Effector memory CD8-positive, alpha-beta T cell (primary cell): ENCODE data around the gene ZNF217.
A peak's percentile ranks its signal among the peaks of the same experiment; 100 is the strongest.
"Not testable (repeated sequence)": the region's sequence is repeated elsewhere in the genome, so short reads cannot be mapped to it uniquely, and the experiment has no call there.

ENCODE experiments used
- ATAC-seq: fragments of 150-1000 bp; cut with Tn5 transposase; replicated peaks from 2 replicates; pipeline ENCODE4 v1.10.0; 2021; ENCODE audit warnings: mild to moderate bottlenecking, moderate library complexity
- DNase-seq, 3 experiments: peaks; one replicate each; pipeline ENCODE4 v3.0.0; 2021
- H3K27ac Mint-ChIP-seq, 2 donors: one replicate each; pipeline ENCODE4 v1.8.0; 2022; ENCODE audit warnings: mild to moderate bottlenecking in 2 of 2, mixed read lengths in 2 of 2, moderate library complexity in 2 of 2
- H3K27me3 Mint-ChIP-seq, 2 donors: one replicate each; pipeline ENCODE4 v1.8.0; 2022; ENCODE audit warnings: mixed read lengths in 2 of 2
- H3K36me3 Mint-ChIP-seq: one replicate; pipeline ENCODE4 v1.8.0; 2022; ENCODE audit warnings: mild to moderate bottlenecking, moderate library complexity, mixed read lengths; ENCODE audit not compliant: insufficient read depth
- H3K4me1 Mint-ChIP-seq, 2 donors: one replicate each; pipeline ENCODE4 v1.8.0; 2022; ENCODE audit warnings: low read depth in 2 of 2, mixed read lengths in 2 of 2
- H3K4me3 Mint-ChIP-seq, 2 donors: one replicate each; pipeline ENCODE4 v1.8.0; 2022; ENCODE audit warnings: mild to moderate bottlenecking in 2 of 2, mixed read lengths in 2 of 2, moderate library complexity in 2 of 2
- H3K9me3 Mint-ChIP-seq, 2 donors: one replicate each; pipeline ENCODE4 v1.8.0; 2022; ENCODE audit warnings: mixed read lengths in 2 of 2

ZNF217 gene

DNA sequence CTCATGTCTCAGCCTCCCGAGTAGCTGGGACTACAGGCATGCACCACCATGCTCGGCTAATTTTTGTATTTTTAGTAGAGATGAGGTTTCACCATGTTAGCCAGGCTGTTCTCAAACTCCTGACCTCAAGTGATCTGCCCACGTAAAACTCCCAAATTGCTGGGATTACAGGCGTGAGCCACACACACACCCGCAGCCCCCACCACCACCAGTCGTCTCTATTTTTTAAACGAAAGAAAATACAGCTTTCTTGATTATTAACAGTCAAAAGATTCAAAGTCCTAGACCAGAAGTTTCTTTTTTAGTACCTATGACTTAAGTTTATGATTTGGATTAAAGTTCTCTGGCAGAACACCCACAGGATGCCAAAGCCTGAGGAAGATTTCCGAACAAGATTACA lies 18.6 kb upstream of the ZNF217 start:
- not testable (repeated sequence) for H3K27ac Mint-ChIP-seq
- peaks cover 22% of the 10 kb centered on the region for H3K36me3 Mint-ChIP-seq

GRCh38 chr20:53611449-53611894 lies 17.8 kb upstream of the ZNF217 start:
- no peak overlapping the region for H3K4me3 Mint-ChIP-seq
- ATAC-seq (no peak), DNase-seq (no peak)
- no peaks in the 10 kb centered on the region for H3K9me3 Mint-ChIP-seq
- H3K27me3 Mint-ChIP-seq: no peaks in the 10 kb centered on the region
- peaks cover 15 to 19% of the 10 kb centered on the region in 2 donors for H3K4me1 Mint-ChIP-seq
- H3K36me3 Mint-ChIP-seq: peaks cover 26% of the 10 kb centered on the region
- peak overlapping the region in 1 of 2 donors; percentile 85 for H3K27ac Mint-ChIP-seq

More for the DNA sequence above, 18.6 kb upstream of the ZNF217 start:
- not testable (repeated sequence) for ATAC-seq, H3K9me3 Mint-ChIP-seq, H3K4me3 Mint-ChIP-seq, DNase-seq, H3K27me3 Mint-ChIP-seq
- peaks cover 15 to 19% of the 10 kb centered on the region in 2 donors for H3K4me1 Mint-ChIP-seq

DNA sequence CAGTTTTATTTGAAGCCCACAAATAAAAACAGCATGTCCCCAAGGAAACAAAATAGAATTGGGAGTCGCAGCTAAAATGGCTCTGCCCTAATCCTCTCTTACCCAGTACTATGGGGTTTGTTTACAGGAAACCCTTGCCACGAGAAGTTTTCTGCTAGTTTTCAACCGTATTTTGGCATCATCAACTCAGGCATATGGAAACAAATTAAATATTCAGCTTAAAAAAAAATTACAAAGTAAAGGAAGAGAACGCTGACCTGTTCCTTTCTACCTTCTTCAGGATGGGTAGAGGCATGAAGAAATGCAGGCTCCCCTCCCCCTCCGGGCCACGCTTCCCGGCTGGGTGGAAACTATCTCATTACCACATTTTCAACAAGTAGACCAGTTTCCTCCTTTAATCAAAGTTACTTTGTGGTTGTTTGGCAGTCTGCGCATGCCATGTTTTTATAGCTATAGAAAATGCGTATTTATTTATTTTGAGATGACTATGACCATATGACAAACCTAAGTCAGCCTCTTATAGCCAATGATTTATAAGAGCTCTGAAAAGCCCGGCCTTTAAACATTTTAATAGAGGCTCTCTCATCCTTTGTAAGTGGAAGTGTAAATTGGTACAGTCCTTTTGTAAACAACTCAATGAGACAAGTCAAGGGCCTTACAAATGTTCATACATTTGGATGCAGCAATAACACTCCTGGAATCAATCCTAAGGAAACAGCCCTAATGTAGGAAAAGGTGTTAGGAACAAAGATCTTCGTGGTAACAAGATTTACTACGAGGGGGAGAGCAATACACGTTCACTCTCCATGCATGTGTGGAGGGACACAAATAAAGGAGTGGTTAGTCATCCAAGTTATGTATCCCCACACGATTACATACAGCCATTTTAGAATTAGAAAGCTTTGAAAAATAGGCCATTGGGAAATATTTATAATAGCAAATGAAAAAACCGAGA lies 16.1 kb upstream of the ZNF217 start:
- H3K9me3 Mint-ChIP-seq: no peaks in the 10 kb centered on the region
- H3K4me1 Mint-ChIP-seq: peaks cover 17 to 21% of the 10 kb centered on the region in 2 donors
- peak overlapping the region; percentile 83 to 84 for H3K4me3 Mint-ChIP-seq
- H3K36me3 Mint-ChIP-seq: peaks cover 31% of the 10 kb centered on the region
- peak; percentile 65 to 76 (median 67) for DNase-seq
- H3K27me3 Mint-ChIP-seq: no peaks in the 10 kb centered on the region
- peak; percentile 81 for ATAC-seq
- peak overlapping the region; percentile 94 to 96 for H3K27ac Mint-ChIP-seq

DNA sequence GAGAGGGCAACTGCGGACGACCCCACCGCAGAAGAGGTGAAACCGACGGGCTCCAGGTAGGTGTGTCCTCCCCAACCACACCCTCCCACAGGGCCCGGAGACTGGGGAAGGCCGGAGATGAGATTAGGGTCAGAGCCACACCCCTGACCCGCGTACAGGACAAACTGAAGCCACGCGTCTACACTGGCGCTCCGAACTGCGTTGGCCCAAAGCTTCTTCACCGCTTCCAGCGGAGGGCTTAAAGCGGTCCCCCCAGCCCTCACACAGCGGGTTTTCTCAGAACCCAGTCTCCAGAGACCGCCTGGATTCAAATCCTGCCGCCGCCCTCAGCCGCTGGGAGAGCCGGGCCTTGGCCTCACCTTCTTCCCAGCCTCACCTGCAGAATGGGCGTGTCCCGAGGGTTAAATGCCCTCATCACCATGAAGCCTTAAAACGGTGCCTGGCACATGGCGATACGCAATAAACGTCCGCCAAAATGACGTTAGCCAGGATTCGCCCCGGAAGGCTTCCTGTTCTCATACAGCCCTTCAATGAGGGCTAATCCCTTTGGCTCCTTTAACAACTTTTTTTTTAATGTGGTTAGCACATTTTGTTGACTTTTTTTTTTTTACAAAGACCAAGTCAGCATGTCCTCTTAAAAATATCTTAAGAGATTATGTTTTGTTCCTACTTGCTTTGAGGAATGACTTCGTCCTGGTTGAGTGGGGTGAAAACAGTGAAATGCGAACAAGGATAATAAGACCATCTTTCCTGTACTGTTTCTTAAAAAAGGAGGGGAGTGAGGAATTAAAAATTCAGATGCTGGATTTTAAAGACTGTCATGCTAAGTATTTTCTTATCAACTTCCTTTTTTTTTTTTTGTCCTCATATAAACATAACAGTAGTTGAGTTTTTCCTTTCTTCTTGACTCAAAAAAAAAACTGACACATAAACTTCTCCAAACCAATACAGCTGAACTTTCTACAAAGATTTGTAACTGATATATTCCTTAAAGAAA lies 15.1 kb upstream of the ZNF217 start:
- Mint-ChIP-seq H3K27me3 (no peaks in the 10 kb centered on the region), H3K4me1 (peaks cover 20 to 25% of the 10 kb centered on the region in 2 donors), H3K36me3 (peaks cover 31% of the 10 kb centered on the region), H3K9me3 (no peaks in the 10 kb centered on the region), H3K4me3 (peak overlapping the region; percentile 83 to 84), H3K27ac (peak overlapping the region; percentile 94 to 96)
- DNase-seq: peak; percentile 12 to 26 (median 17)
- peak; percentile 24 for ATAC-seq

GRCh38 chr20:53608071-53608455 lies 14.4 kb upstream of the ZNF217 start:
- H3K4me1 Mint-ChIP-seq: peaks cover 21 to 25% of the 10 kb centered on the region in 2 donors
- peaks cover 31% of the 10 kb centered on the region for H3K36me3 Mint-ChIP-seq
- H3K4me3 Mint-ChIP-seq: peak overlapping the region; percentile 83 to 84
- peak overlapping the region; percentile 94 to 96 for H3K27ac Mint-ChIP-seq
- H3K9me3 Mint-ChIP-seq: no peaks in the 10 kb centered on the region
- ATAC-seq (no peak), DNase-seq (no peak)
- no peaks in the 10 kb centered on the region for H3K27me3 Mint-ChIP-seq

DNA sequence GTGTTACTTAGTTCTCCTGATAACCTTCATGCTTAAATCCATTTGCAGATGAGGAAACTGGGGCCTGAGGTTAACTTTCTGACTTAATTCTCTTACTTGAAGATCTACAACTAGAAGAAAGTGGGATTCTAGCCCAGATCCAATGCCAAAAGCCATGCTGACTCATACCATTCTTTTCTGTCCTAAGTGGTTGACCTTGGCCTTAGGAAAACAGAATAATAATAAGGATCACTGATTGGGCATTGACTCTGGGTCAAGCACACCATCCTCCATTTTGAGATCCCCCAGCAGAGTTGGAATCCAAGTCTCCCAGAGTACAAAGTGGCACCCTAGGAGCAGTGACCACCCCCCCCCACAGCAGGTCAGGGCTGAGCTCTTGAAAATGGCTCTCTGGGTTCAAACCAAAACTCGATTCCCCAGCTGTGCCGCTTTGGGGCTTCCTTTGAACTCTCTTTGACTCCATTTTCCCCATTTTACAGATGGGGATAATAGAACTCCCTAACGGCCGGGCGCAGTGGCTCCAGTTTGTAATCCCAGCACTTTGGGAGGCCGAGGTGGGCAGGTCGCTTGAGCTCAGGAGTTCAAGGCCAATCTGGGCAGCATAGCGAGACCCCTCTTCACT lies 12.8 kb upstream of the ZNF217 start:
- no peak for DNase-seq
- H3K36me3 Mint-ChIP-seq: peaks cover 31% of the 10 kb centered on the region

DNA sequence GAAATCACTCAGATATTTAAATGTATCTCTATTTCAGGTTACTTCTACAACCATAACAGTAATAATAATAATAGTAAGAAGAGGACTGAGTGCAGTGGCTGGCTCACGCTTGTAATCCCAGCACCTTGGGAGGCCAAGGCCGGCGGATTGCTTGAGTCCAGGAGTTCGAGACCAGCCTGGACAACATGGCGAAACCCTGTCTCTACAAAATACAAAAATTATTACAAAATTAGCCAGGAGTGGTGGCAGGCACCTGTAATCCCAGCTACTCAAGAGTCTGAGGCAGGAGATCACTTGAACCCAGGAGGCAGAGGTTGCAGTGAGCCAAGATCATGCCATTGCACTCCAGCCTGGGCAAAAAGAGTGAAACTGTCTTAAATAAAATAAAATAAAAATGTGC lies 11.8 kb upstream of the ZNF217 start:
- not testable (repeated sequence) for H3K27me3 Mint-ChIP-seq, H3K27ac Mint-ChIP-seq, H3K9me3 Mint-ChIP-seq, ATAC-seq, DNase-seq, H3K4me3 Mint-ChIP-seq
- Mint-ChIP-seq H3K4me1 (peaks cover 24 to 25% of the 10 kb centered on the region in 2 donors), H3K36me3 (peaks cover 31% of the 10 kb centered on the region)

More for the DNA sequence above, 12.8 kb upstream of the ZNF217 start:
- no peak for ATAC-seq
- Mint-ChIP-seq H3K4me1 (peaks cover 21 to 25% of the 10 kb centered on the region in 2 donors), H3K27me3 (no peaks in the 10 kb centered on the region), H3K27ac (peak overlapping the region in 1 of 2 donors; percentile 16), H3K4me3 (no peak overlapping the region), H3K9me3 (no peaks in the 10 kb centered on the region)

DNA sequence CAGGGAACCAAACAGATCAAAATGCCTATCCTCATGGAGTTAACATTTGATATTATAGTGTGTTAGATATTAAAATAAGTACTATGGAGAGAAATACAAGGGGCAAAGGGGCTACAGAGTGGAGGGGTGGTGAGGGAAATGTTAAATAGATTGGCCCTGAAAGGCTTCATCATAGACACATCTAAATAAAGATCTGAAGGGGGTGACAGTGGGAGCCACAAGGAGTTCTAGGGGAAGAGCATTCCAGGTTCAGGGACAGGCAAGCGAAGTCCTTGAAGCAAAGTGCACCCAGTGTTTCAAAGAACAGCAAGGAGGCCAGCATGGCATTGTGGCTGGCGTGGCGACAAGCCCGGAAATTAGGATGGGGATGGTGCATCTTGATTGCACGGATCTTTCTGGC lies 11.2 kb upstream of the ZNF217 start:
- not testable (repeated sequence) for DNase-seq, H3K9me3 Mint-ChIP-seq, H3K27me3 Mint-ChIP-seq, ATAC-seq, H3K4me3 Mint-ChIP-seq
- peaks cover 27% of the 10 kb centered on the region for H3K36me3 Mint-ChIP-seq
- H3K4me1 Mint-ChIP-seq: peaks cover 21 to 22% of the 10 kb centered on the region in 2 donors
- peak overlapping the region in 1 of 2 donors; percentile 47 for H3K27ac Mint-ChIP-seq

GRCh38 chr20:53602661-53603060 lies 9.0 kb upstream of the ZNF217 start:
- Mint-ChIP-seq H3K27ac (no peak overlapping the region), H3K4me1 (peaks cover 25 to 29% of the 10 kb centered on the region in 2 donors), H3K27me3 (no peaks in the 10 kb centered on the region), H3K4me3 (no peak overlapping the region), H3K9me3 (no peaks in the 10 kb centered on the region), H3K36me3 (peaks cover 9% of the 10 kb centered on the region)
- ATAC-seq (no peak), DNase-seq (no peak)

DNA sequence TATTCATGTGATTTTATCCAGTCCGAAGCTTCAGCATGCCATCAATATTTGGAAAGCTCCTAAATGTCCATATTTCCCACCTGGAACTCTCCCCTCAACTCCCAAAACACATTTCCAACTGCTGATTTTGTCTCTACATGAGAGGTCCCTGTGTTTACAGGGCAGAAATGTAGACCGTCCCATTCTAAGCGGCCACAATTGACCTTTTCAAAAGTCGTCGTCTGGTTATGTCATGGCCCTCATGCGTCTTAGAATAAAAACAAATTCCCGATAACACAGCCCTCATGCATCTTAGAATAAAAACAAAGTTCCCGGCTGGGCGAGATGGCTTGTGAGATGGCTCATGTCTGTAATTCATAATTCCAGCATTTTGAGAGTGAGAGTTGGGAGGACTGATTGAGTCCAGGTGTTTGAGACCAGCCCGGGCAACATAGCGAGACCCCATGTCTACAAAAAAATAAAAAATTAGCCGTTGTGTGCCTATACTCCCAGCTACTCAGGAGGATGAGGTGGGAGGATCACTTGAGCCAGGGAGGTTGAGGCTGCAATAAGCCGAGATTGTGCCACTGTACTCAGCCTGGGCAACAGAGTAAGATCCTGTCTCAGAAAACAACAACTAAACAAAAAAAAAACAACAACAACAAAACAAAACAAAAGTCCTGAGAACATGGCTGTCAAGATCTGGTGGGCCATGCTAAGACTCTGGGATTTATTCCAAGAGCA lies 6.4 kb upstream of the ZNF217 start:
- peak overlapping the region in 1 of 2 donors; percentile 16 for H3K27ac Mint-ChIP-seq
- no peak overlapping the region for H3K4me3 Mint-ChIP-seq
- peaks cover 5% of the 10 kb centered on the region for H3K36me3 Mint-ChIP-seq
- H3K4me1 Mint-ChIP-seq: peaks cover 26 to 42% of the 10 kb centered on the region in 2 donors
- ATAC-seq (no peak), DNase-seq (no peak)
- no peaks in the 10 kb centered on the region for H3K9me3 Mint-ChIP-seq
- H3K27me3 Mint-ChIP-seq: no peaks in the 10 kb centered on the region

- H3K27ac Mint-ChIP-seq: peak overlapping the region; percentile 9 to 78
Observed at GRCh38 chr20:53599378-53599777, 5.7 kb upstream of the ZNF217 start.

GRCh38 chr20:53599044-53599362 lies 5.4 kb upstream of the ZNF217 start:
- ATAC-seq (no peak), DNase-seq (no peak)
- H3K4me3 Mint-ChIP-seq: peak overlapping the region; percentile 16 to 30
- peak overlapping the region; percentile 9 to 78 for H3K27ac Mint-ChIP-seq
- peaks cover 8% of the 10 kb centered on the region for H3K36me3 Mint-ChIP-seq
- peaks cover 24 to 38% of the 10 kb centered on the region in 2 donors for H3K4me1 Mint-ChIP-seq
- H3K27me3 Mint-ChIP-seq: no peaks in the 10 kb centered on the region
- no peaks in the 10 kb centered on the region for H3K9me3 Mint-ChIP-seq

More at GRCh38 chr20:53599378-53599777, 5.7 kb upstream of the ZNF217 start:
- ATAC-seq (no peak), DNase-seq (no peak)
- Mint-ChIP-seq H3K27me3 (no peaks in the 10 kb centered on the region), H3K4me1 (peaks cover 24 to 38% of the 10 kb centered on the region in 2 donors), H3K36me3 (peaks cover 8% of the 10 kb centered on the region), H3K4me3 (peak overlapping the region in 1 of 2 donors; percentile 16), H3K9me3 (no peaks in the 10 kb centered on the region)
